GM23338 (cell line): Measurements from ENCODE around the gene SMIM35.

Experiments used
- EZH2 ChIP-seq: fragments of 200-600 bp; sonication (generic); IDR thresholded peaks from one replicate; pipeline ENCODE4 v1.8.0; 2017; ENCODE audit warnings: antibody characterized with exemption, mild to moderate bottlenecking, low read depth; ENCODE audit not compliant: unreplicated experiment
- POLR2AphosphoS5 ChIP-seq: IDR thresholded peaks from 2 replicates; pipeline ENCODE4 v1.6.1; 2016; ENCODE audit warnings: antibody characterized with exemption, low read depth
- TF ChIP-seq, protein P1 (sequence below), 2 experiments: fragments of 200-600 bp in 1 of 2; sonication (generic) in 1 of 2; conservative IDR thresholded peaks; 2 replicates each; pipeline versions ENCODE4 v1.5.1 to v1.6.1; 2016 to 2017; ENCODE audit warnings: antibody characterized with exemption in 2 of 2, low read depth in 2 of 2, mild to moderate bottlenecking in 2 of 2, moderate library complexity in 1 of 2

DNA sequence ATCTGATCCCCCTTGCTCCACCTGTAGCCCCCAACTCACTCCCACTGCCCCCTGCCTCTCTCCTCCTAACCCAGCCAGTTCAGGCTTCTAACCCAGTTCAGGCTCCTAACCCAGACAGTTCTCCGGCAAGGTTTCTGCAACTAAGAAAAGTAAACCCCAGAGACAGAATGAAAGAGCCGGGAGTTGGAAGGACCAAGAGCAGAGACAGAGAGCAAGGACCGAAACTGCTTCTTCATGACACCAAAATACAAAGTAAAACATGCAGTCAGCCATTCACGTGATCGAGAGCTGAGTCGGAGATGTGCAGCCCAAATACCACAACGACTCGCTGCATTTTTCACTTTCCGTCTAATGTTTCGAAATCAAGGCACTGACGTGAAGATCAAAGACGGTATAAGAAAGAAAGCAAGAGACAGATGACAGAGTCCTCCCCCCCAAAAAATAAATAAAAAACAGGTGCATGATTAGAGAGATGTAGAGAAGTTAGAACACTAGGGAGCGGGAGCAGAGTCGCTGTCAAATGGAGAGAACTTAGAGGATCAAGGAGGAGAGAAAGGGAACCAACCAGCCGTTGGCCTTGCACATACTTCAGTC lies 99.7 kb downstream of the SMIM35 start:
- TF ChIP-seq, protein P1, sequence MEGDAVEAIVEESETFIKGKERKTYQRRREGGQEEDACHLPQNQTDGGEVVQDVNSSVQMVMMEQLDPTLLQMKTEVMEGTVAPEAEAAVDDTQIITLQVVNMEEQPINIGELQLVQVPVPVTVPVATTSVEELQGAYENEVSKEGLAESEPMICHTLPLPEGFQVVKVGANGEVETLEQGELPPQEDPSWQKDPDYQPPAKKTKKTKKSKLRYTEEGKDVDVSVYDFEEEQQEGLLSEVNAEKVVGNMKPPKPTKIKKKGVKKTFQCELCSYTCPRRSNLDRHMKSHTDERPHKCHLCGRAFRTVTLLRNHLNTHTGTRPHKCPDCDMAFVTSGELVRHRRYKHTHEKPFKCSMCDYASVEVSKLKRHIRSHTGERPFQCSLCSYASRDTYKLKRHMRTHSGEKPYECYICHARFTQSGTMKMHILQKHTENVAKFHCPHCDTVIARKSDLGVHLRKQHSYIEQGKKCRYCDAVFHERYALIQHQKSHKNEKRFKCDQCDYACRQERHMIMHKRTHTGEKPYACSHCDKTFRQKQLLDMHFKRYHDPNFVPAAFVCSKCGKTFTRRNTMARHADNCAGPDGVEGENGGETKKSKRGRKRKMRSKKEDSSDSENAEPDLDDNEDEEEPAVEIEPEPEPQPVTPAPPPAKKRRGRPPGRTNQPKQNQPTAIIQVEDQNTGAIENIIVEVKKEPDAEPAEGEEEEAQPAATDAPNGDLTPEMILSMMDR (conservative IDR thresholded peaks at IDR 0.05; ENCODE audit: low read depth in 2 of 2), result no peak
- TF ChIP-seq EZH2 (no peak), POLR2AphosphoS5 (no peak)
